ENCODE measurements around the gene LINC01488. TPM values are rescaled to one million over a fixed set of nuclear protein-coding genes. Genes with fewer than 3 reads are reported as not detected.

LINC01488 gene
- total and polyA plus RNA-seq, 2 experiments from 2014 or later: not detected

GRCh38 chr11:69448471-69449284 is 32.8 kb upstream of the LINC01488 start:
- no peaks in the 10 kb centered on the region for H3K9me2 ChIP-seq (ENCODE audit: insufficient read depth)
- H3F3A ChIP-seq (ENCODE audit: insufficient read depth): peaks cover 8% of the 10 kb centered on the region
- in situ Hi-C loops (cut with MboI): no loop called here
- H3K27me3 ChIP-seq (replicated peaks; ENCODE audit: insufficient read depth): no peaks in the 10 kb centered on the region
- no peak overlapping the region for H3K9ac ChIP-seq
- DNase-seq: no peak
- no peak overlapping the region for H3K4me2 ChIP-seq (ENCODE audit: unreplicated experiment)
- H3K9me3 ChIP-seq (ENCODE audit: low read depth): no peaks in the 10 kb centered on the region
- H4K20me1 ChIP-seq (ENCODE audit: insufficient read depth): no peaks in the 10 kb centered on the region
- no peak overlapping the region for H2AFZ ChIP-seq
- peaks cover 17% of the 10 kb centered on the region for H3K4me1 ChIP-seq (ENCODE audit: insufficient read depth)
- no peak overlapping the region for H3K27ac ChIP-seq
- WGBS, 2 experiments (ENCODE audit: low coverage in 1 of 2, low lambda C conversion rate in 2 of 2, missing lambda C conversion rate in 2 of 2): 66 to 74% methylated on average over 15 of the region's 15 CpGs
- H3K79me2 ChIP-seq (ENCODE audit: insufficient read depth): no peaks in the 10 kb centered on the region
- H3K36me3 ChIP-seq (ENCODE audit: low read depth): no peaks in the 10 kb centered on the region
- no peak overlapping the region for H3K4me3 ChIP-seq
- no peak for TF ChIP-seq EZH2 (IDR thresholded peaks at IDR 0.05; ENCODE audit: insufficient read depth, poor library complexity, severe bottlenecking)
- TF ChIP-seq EZH2phosphoT487 (IDR thresholded peaks at IDR 0.05; ENCODE audit: insufficient read depth, low read depth): no peak

- in situ Hi-C loops (cut with MboI): no loop called here
- H3K36me3 ChIP-seq (ENCODE audit: low read depth): no peaks in the 10 kb centered on the region
- no peaks in the 10 kb centered on the region for H3K9me3 ChIP-seq (ENCODE audit: low read depth)
- H3F3A ChIP-seq (ENCODE audit: insufficient read depth): no peaks in the 10 kb centered on the region; the same call in 1 of the 2 replicates
- TF ChIP-seq EZH2phosphoT487 (IDR thresholded peaks at IDR 0.05; ENCODE audit: insufficient read depth, low read depth): no peak
- no peak for TF ChIP-seq EZH2 (IDR thresholded peaks at IDR 0.05; ENCODE audit: insufficient read depth, poor library complexity, severe bottlenecking)
- H3K9me2 ChIP-seq (ENCODE audit: insufficient read depth): no peaks in the 10 kb centered on the region
- no peak overlapping the region for H3K4me2 ChIP-seq (ENCODE audit: unreplicated experiment)
- no peaks in the 10 kb centered on the region for H4K20me1 ChIP-seq (ENCODE audit: insufficient read depth)
- 85% methylated on average over 28 to 29 of the region's 29 CpGs for WGBS, 2 experiments (ENCODE audit: low coverage in 1 of 2, low lambda C conversion rate in 2 of 2, missing lambda C conversion rate in 2 of 2)
- H3K79me2 ChIP-seq (ENCODE audit: insufficient read depth): no peaks in the 10 kb centered on the region
- H3K27me3 ChIP-seq (replicated peaks; ENCODE audit: insufficient read depth): no peaks in the 10 kb centered on the region
- H2AFZ ChIP-seq: no peak overlapping the region
- no peak overlapping the region for H3K9ac ChIP-seq
- H3K4me3 ChIP-seq: no peak overlapping the region
- no peak for DNase-seq
- H3K4me1 ChIP-seq (ENCODE audit: insufficient read depth): peaks cover 8% of the 10 kb centered on the region; the same call in 1 of the 2 replicates
- no peak overlapping the region for H3K27ac ChIP-seq
Measured at GRCh38 chr11:69449320-69450063, 32.0 kb upstream of the LINC01488 start.

- WGBS, 2 experiments (ENCODE audit: low coverage in 1 of 2, low lambda C conversion rate in 2 of 2, missing lambda C conversion rate in 2 of 2): 87 to 90% methylated on average over 16 to 18 of the region's 18 CpGs
- Histone ChIP-seq H3F3A (ENCODE audit: insufficient read depth) (no peaks in the 10 kb centered on the region; the same call in 1 of the 2 replicates), H3K4me2 (ENCODE audit: unreplicated experiment) (no peak overlapping the region)
Measured at GRCh38 chr11:69450064-69450856, 31.2 kb upstream of the LINC01488 start.

GRCh38 chr11:69450857-69451220 is 30.6 kb upstream of the LINC01488 start:
- in situ Hi-C loops (cut with MboI): no loop called here
- Histone ChIP-seq H3K36me3 (ENCODE audit: low read depth) (no peaks in the 10 kb centered on the region), H3K79me2 (ENCODE audit: insufficient read depth) (no peaks in the 10 kb centered on the region), H3K9me3 (ENCODE audit: low read depth) (no peaks in the 10 kb centered on the region), H3K9me2 (ENCODE audit: insufficient read depth) (no peaks in the 10 kb centered on the region), H3K27ac (no peak overlapping the region), H3K4me3 (no peak overlapping the region), H2AFZ (no peak overlapping the region), H3K4me1 (ENCODE audit: insufficient read depth) (no peaks in the 10 kb centered on the region), H3K27me3 (replicated peaks; ENCODE audit: insufficient read depth) (no peaks in the 10 kb centered on the region), H4K20me1 (ENCODE audit: insufficient read depth) (no peaks in the 10 kb centered on the region), H3K4me2 (ENCODE audit: unreplicated experiment) (no peak overlapping the region), H3F3A (ENCODE audit: insufficient read depth) (no peaks in the 10 kb centered on the region; the same call in 1 of the 2 replicates), H3K9ac (no peak overlapping the region)
- WGBS, 2 experiments (ENCODE audit: low coverage in 1 of 2, low lambda C conversion rate in 2 of 2, missing lambda C conversion rate in 2 of 2): 89 to 90% methylated on average over 6 of the region's 6 CpGs
- DNase-seq: no peak
- TF ChIP-seq EZH2phosphoT487 (IDR thresholded peaks at IDR 0.05; ENCODE audit: insufficient read depth, low read depth) (no peak), EZH2 (IDR thresholded peaks at IDR 0.05; ENCODE audit: insufficient read depth, poor library complexity, severe bottlenecking) (no peak)

More at GRCh38 chr11:69450064-69450856, 31.2 kb upstream of the LINC01488 start:
- H3K4me1 ChIP-seq (ENCODE audit: insufficient read depth): 0 out of 2 replicates have a peak, but pooled peaks cover under 1% of the 10 kb centered on the region
- no peak overlapping the region for H3K4me3 ChIP-seq
- no peaks in the 10 kb centered on the region for H3K79me2 ChIP-seq (ENCODE audit: insufficient read depth)
- no peaks in the 10 kb centered on the region for H4K20me1 ChIP-seq (ENCODE audit: insufficient read depth)
- no peaks in the 10 kb centered on the region for H3K36me3 ChIP-seq (ENCODE audit: low read depth)
- no peak overlapping the region for H3K27ac ChIP-seq
- DNase-seq: no peak
- in situ Hi-C loops (cut with MboI): no loop called here
- H3K9ac ChIP-seq: no peak overlapping the region
- TF ChIP-seq EZH2 (IDR thresholded peaks at IDR 0.05; ENCODE audit: insufficient read depth, poor library complexity, severe bottlenecking): no peak
- no peak for TF ChIP-seq EZH2phosphoT487 (IDR thresholded peaks at IDR 0.05; ENCODE audit: insufficient read depth, low read depth)
- H2AFZ ChIP-seq: no peak overlapping the region
- H3K27me3 ChIP-seq (replicated peaks; ENCODE audit: insufficient read depth): no peaks in the 10 kb centered on the region
- H3K9me3 ChIP-seq (ENCODE audit: low read depth): no peaks in the 10 kb centered on the region
- no peaks in the 10 kb centered on the region for H3K9me2 ChIP-seq (ENCODE audit: insufficient read depth)

Measured in GM23248 (cell line).